ACC112 (cell line): ENCODE measurements around the gene KLHL33.
"Not testable (repeated sequence)": the region's sequence is repeated elsewhere in the genome, so short reads cannot be mapped to it uniquely, and the experiment has no call there.

Source experiments
- H2AFZ ChIP-seq: fragments of 200-600 bp; sonication (generic); one replicate; pipeline ENCODE4 v1.6.0; 2017; ENCODE audit warnings: antibody characterized with exemption, low read length; ENCODE audit not compliant: unreplicated experiment
- H3K27ac ChIP-seq: fragments of 200-600 bp; sonication (generic); 2 replicates; pipeline ENCODE4 v1.5.1; 2014; ENCODE audit warnings: low read depth, mild to moderate bottlenecking, antibody characterized with exemption, low read length, moderate library complexity
- H3K27me3 ChIP-seq: fragments of 200-600 bp; sonication (generic); 2 replicates; pipeline ENCODE4 v1.6.1; 2014; ENCODE audit warnings: mild to moderate bottlenecking, antibody characterized with exemption, low read length, moderate library complexity, mixed read lengths; ENCODE audit not compliant: insufficient read depth
- H3K36me3 ChIP-seq: fragments of 200-600 bp; sonication (generic); 2 replicates; pipeline ENCODE4 v1.6.1; 2016; ENCODE audit warnings: mild to moderate bottlenecking, antibody characterized with exemption, low read length, moderate library complexity, mixed read lengths; ENCODE audit not compliant: insufficient read depth
- H3K4me1 ChIP-seq: fragments of 200-600 bp; sonication (generic); one replicate; pipeline ENCODE4 v1.6.1; 2016; ENCODE audit warnings: low read length, mixed read lengths; ENCODE audit not compliant: insufficient read depth, unreplicated experiment, control insufficient read depth
- H3K4me3 ChIP-seq: fragments of 200-600 bp; sonication (generic); 2 replicates; pipeline ENCODE4 v1.5.1; 2014; ENCODE audit warnings: mild to moderate bottlenecking, low read depth, low read length
- H3K79me2 ChIP-seq: fragments of 200-600 bp; sonication (generic); one replicate; pipeline ENCODE4 v1.6.0; 2016; ENCODE audit warnings: low read length; ENCODE audit not compliant: control insufficient read depth, unreplicated experiment, insufficient read depth

KLHL33 gene

GRCh38 chr14:20446889-20447288, 10.9 kb upstream of the KLHL33 start:
- no peak overlapping the region for H3K4me3 ChIP-seq
- peaks cover 35% of the 10 kb centered on the region for H3K36me3 ChIP-seq
- H3K79me2 ChIP-seq: no peaks in the 10 kb centered on the region
- H3K27me3 ChIP-seq: no peaks in the 10 kb centered on the region
- H3K4me1 ChIP-seq: no peaks in the 10 kb centered on the region
- no peak overlapping the region for H2AFZ ChIP-seq
- no peak overlapping the region for H3K27ac ChIP-seq

GRCh38 chr14:20443650-20444049, 7.7 kb upstream of the KLHL33 start:
- not testable (repeated sequence) for H3K4me1 ChIP-seq, H3K4me3 ChIP-seq, H3K27ac ChIP-seq, H3K27me3 ChIP-seq, H3K79me2 ChIP-seq, H2AFZ ChIP-seq
- peaks cover 21% of the 10 kb centered on the region for H3K36me3 ChIP-seq

GRCh38 chr14:20441461-20441860, 5.5 kb upstream of the KLHL33 start:
- no peaks in the 10 kb centered on the region for H3K79me2 ChIP-seq
- no peak overlapping the region for H2AFZ ChIP-seq
- no peak overlapping the region for H3K4me3 ChIP-seq
- peaks cover 5% of the 10 kb centered on the region for H3K4me1 ChIP-seq
- H3K36me3 ChIP-seq: no peaks in the 10 kb centered on the region
- H3K27me3 ChIP-seq: no peaks in the 10 kb centered on the region
- H3K27ac ChIP-seq: no peak overlapping the region

- Histone ChIP-seq H3K4me1 (peaks cover 10% of the 10 kb centered on the region), H3K4me3 (no peak overlapping the region), H2AFZ (no peak overlapping the region), H3K79me2 (no peaks in the 10 kb centered on the region), H3K36me3 (no peaks in the 10 kb centered on the region), H3K27me3 (no peaks in the 10 kb centered on the region), H3K27ac (no peak overlapping the region)
Measured at GRCh38 chr14:20440882-20441281, 4.9 kb upstream of the KLHL33 start.

- H3K27ac ChIP-seq: no peak overlapping the region
- peaks cover 2% of the 10 kb centered on the region; the same call in 1 of the 2 replicates for H3K27me3 ChIP-seq
- peaks cover 10% of the 10 kb centered on the region for H3K4me1 ChIP-seq
- H2AFZ ChIP-seq: no peak overlapping the region
- H3K79me2 ChIP-seq: no peaks in the 10 kb centered on the region
- H3K4me3 ChIP-seq: no peak overlapping the region
- no peaks in the 10 kb centered on the region for H3K36me3 ChIP-seq
Measured at GRCh38 chr14:20440465-20440864, 4.5 kb upstream of the KLHL33 start.

DNA sequence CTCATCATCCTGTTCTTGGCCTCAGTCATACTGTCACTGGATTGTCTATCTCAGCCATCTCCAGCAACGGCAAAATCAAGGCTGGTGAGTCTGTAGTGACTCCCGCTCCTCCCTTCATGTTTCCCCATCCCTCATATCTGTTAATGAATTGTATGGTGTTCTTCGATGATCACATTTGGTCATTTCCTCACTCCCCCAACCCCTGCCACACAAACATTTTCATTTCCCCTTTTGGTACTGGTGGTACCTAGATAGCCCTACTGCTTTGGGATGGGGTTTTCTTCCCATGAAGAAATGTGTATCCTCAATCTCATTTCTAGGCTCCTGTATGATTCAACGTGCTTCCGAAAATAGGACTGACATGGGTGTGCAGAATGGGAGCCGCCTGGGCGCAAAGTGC, 2.7 kb upstream of the KLHL33 start:
- H3K4me3 ChIP-seq: no peak overlapping the region
- H3K27ac ChIP-seq: no peak overlapping the region
- peaks cover 4% of the 10 kb centered on the region; the same call in 1 of the 2 replicates for H3K27me3 ChIP-seq
- H3K4me1 ChIP-seq: peaks cover 10% of the 10 kb centered on the region
- H3K36me3 ChIP-seq: no peaks in the 10 kb centered on the region
- no peaks in the 10 kb centered on the region for H3K79me2 ChIP-seq
- H2AFZ ChIP-seq: no peak overlapping the region

GRCh38 chr14:20436363-20436755, 393 bp upstream of the KLHL33 start:
- Histone ChIP-seq H3K4me3 (no peak overlapping the region), H3K27me3 (peaks cover 4% of the 10 kb centered on the region; the same call in 1 of the 2 replicates), H3K36me3 (no peaks in the 10 kb centered on the region), H3K4me1 (peaks cover 10% of the 10 kb centered on the region), H3K79me2 (no peaks in the 10 kb centered on the region), H3K27ac (no peak overlapping the region), H2AFZ (no peak overlapping the region)

DNA sequence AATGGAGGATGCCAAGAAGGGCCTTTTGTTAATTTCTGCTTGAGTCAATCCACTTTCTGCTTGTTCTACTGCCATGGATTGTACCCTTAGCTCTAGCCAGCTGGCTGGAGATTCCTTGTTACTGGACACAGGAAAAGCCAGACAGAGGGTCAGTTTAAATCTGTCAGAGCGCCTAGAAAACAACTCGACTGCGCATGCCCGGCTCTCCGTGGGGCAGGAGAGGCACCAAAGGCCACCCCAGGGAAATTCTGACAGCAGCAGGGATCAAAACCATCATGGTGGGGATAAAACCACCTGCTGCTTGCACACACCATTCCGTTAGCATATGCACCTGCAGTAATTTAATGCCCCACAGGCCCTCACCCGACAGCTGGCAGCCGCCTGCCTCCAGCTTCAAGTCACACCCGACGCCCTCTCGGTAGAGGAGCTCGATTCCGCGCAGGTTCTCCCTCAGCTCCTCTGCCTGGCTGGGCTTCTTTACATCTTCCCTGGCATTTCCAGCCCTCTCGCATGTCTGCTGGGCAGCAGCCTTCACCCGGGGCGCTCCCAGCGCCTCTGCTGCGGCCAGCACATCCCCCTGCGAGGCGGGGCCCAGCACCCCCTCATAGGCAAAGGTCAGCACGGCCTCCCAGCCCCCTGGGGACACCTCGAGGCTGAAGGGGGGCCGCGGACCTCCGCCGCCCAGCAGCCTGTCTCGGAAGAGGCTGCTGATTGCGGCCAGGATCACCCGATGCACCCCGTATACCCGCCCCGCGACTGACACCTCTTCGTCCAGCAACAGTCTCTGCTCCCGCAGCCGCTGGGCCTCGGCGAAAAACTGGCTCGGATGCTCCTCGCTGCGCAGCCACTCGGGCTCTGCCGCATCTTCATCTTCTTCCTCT, 1.0 kb downstream of the KLHL33 start:
- Histone ChIP-seq H3K27me3 (peaks cover 4% of the 10 kb centered on the region; the same call in 1 of the 2 replicates), H3K4me3 (no peak overlapping the region), H3K4me1 (peaks cover 10% of the 10 kb centered on the region), H3K27ac (no peak overlapping the region), H3K36me3 (no peaks in the 10 kb centered on the region), H3K79me2 (no peaks in the 10 kb centered on the region), H2AFZ (no peak overlapping the region)

- Histone ChIP-seq H3K36me3 (no peaks in the 10 kb centered on the region), H3K27ac (no peak overlapping the region), H2AFZ (no peak overlapping the region), H3K27me3 (no peaks in the 10 kb centered on the region), H3K4me1 (peaks cover 7% of the 10 kb centered on the region), H3K79me2 (no peaks in the 10 kb centered on the region), H3K4me3 (no peak overlapping the region)
Measured at GRCh38 chr14:20429801-20430669, 5.9 kb downstream of the KLHL33 start.

DNA sequence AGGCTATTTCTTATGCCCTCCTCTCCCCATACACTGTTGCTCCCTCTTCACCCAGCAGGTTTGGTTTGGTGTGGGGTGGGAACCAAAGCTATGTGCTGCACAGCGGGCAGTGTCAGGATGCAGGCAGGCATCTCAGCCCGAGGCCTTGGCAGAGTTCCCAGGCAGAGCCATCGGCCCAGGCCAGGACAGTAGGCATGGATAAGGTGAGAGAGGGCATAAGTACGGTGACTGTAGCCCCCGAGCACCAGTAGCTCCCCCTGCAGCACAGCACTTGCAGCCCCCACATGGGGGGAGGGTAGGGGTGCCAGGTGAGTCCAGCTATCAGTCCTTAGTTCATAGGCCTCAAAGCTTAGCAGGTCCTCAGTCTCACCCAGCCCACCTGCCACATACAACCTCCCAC, 7.2 kb downstream of the KLHL33 start:
- H3K27ac ChIP-seq: no peak overlapping the region
- H3K36me3 ChIP-seq: no peaks in the 10 kb centered on the region
- no peak overlapping the region for H3K4me3 ChIP-seq
- no peaks in the 10 kb centered on the region for H3K79me2 ChIP-seq
- H2AFZ ChIP-seq: no peak overlapping the region
- H3K4me1 ChIP-seq: peaks cover 7% of the 10 kb centered on the region
- H3K27me3 ChIP-seq: no peaks in the 10 kb centered on the region
